Keratinocyte (primary cell): Measurements from ENCODE around the gene ADAM12. TPM values are rescaled to one million over a fixed set of nuclear protein-coding genes. Genes with fewer than 3 reads are reported as not detected.
A peak's percentile ranks its signal among the peaks of the same experiment; 100 is the strongest.

ENCODE experiments used
- DNase-seq: peaks from one replicate; pipeline ENCODE4 v3.0.0-alpha.2; 2011; ENCODE audit warnings: low read depth, missing footprints, low spot score
- FAIRE-seq: peaks from 2 replicates; lab custom pipeline; 2011; peaks lifted over from hg19 to GRCh38; lab: Jason Lieb, UNC
- H2AFZ ChIP-seq: 2 replicates; pipeline ENCODE4 v1.6.0; 2012; ENCODE audit warnings: low read length, control low read depth, inconsistent platforms; ENCODE audit not compliant: control insufficient read depth
- H3K27ac ChIP-seq: 2 replicates; pipeline ENCODE4 v1.5.1; 2011; ENCODE audit warnings: low read length; ENCODE audit not compliant: control insufficient read depth, insufficient read depth
- H3K27me3 ChIP-seq: 3 replicates; pipeline ENCODE4 v1.6.0; 2011; ENCODE audit warnings: low read length; ENCODE audit not compliant: control insufficient read depth, insufficient read depth; ENCODE audit errors: extremely low read depth
- H3K36me3 ChIP-seq, 2 experiments: 2 replicates in 1 of 2; 3 replicates in 1 of 2; pipeline ENCODE4 v1.5.1; 2011; ENCODE audit warnings: low read length in 2 of 2, mild to moderate bottlenecking in 1 of 2; ENCODE audit not compliant: control insufficient read depth in 2 of 2, insufficient read depth in 2 of 2; ENCODE audit errors: extremely low read depth in 1 of 2
- H3K4me1 ChIP-seq: 3 replicates; pipeline ENCODE4 v1.5.1; 2011; ENCODE audit warnings: low read length; ENCODE audit not compliant: control insufficient read depth, insufficient read depth; ENCODE audit errors: extremely low read depth
- H3K4me2 ChIP-seq: 3 replicates; pipeline ENCODE4 v1.6.0; 2011; ENCODE audit warnings: low read depth, low read length; ENCODE audit not compliant: control insufficient read depth, insufficient read depth; ENCODE audit errors: extremely low read depth
- H3K4me3 ChIP-seq, 3 experiments: fragments of 200-600 bp in 1 of 3; sonication (generic) in 1 of 3; 2 replicates in 2 of 3; 3 replicates in 1 of 3; pipeline ENCODE4 v1.5.1; 2011 to 2016; ENCODE audit warnings: low read length in 3 of 3, mild to moderate bottlenecking in 3 of 3, control low read depth in 2 of 3, inconsistent platforms in 1 of 3, low read depth in 1 of 3, mixed read lengths in 1 of 3, mixed run types in 1 of 3, moderate library complexity in 1 of 3; ENCODE audit not compliant: control insufficient read depth in 2 of 3, insufficient read depth in 2 of 3; ENCODE audit errors: extremely low read depth in 1 of 3
- H3K79me2 ChIP-seq: 2 replicates; pipeline ENCODE4 v1.6.0; 2012; ENCODE audit warnings: low read length; ENCODE audit not compliant: control insufficient read depth, insufficient read depth
- H3K9ac ChIP-seq: 3 replicates; pipeline ENCODE4 v1.6.0; 2011; ENCODE audit warnings: low read length; ENCODE audit not compliant: control insufficient read depth, insufficient read depth; ENCODE audit errors: extremely low read depth
- H3K9me1 ChIP-seq: 3 replicates; pipeline ENCODE4 v1.6.0; 2011; ENCODE audit warnings: low read length; ENCODE audit not compliant: control insufficient read depth, insufficient read depth; ENCODE audit errors: extremely low read depth
- H3K9me3 ChIP-seq: 2 replicates; pipeline ENCODE4 v1.5.1; 2012; ENCODE audit warnings: low read depth, low read length; ENCODE audit not compliant: control insufficient read depth
- H4K20me1 ChIP-seq: 3 replicates; pipeline ENCODE4 v1.6.0; 2011; ENCODE audit warnings: low read length; ENCODE audit not compliant: control insufficient read depth, insufficient read depth; ENCODE audit errors: extremely low read depth
- EZH2 ChIP-seq: IDR thresholded peaks from one replicate; pipeline ENCODE4 v1.6.1; 2012; ENCODE audit warnings: inconsistent platforms, mild to moderate bottlenecking, low read length, moderate library complexity
- dilution Hi-C: fragments of 300-500 bp; cut with MboI; formaldehyde crosslinking; loops from one replicate; pipeline ENCODE4 v1.7.0; 2020; ENCODE audit warnings: low sequenced_read_pairs; ENCODE audit not compliant: extremely low pct_ligation_motif_present
- polyA plus RNA-seq, 5 experiments: library from polyadenylated mRNA; depleted of rRNA in 3 of 5; stranded (reverse) in 3 of 5; stranded (forward) in 1 of 5; unstranded in 1 of 5; fragments of >200 nt; gene quantifications; 1 replicate in 1 of 5; 2 replicates in 3 of 5; 3 replicates in 1 of 5; pipeline versions ENCODE4 v1.2.1 to v1.2.3, GENCODE V29; 2011 to 2012; ENCODE audit warnings: missing spikeins in 2 of 5, low read depth in 1 of 5, low replicate concordance in 1 of 5
- TF ChIP-seq, protein P1 (sequence below), 3 experiments: IDR thresholded peaks in 1 of 3; conservative IDR thresholded peaks in 1 of 3; optimal IDR thresholded peaks in 1 of 3; 2 replicates in 2 of 3; 3 replicates in 1 of 3; pipeline versions ENCODE3 to v1.5.1; 2011; ENCODE audit warnings: low read length in 3 of 3, mild to moderate bottlenecking in 3 of 3, moderate library complexity in 2 of 3, control low read depth in 1 of 3, inconsistent platforms in 1 of 3; ENCODE audit not compliant: insufficient read depth in 2 of 3; ENCODE audit errors: extremely low read depth in 1 of 3

Gene ADAM12
- polyA plus RNA-seq, 1 donor (not counting 4 experiments of a cell fraction or from before 2014, with no cell fraction given), result 0.07 TPM

DNA sequence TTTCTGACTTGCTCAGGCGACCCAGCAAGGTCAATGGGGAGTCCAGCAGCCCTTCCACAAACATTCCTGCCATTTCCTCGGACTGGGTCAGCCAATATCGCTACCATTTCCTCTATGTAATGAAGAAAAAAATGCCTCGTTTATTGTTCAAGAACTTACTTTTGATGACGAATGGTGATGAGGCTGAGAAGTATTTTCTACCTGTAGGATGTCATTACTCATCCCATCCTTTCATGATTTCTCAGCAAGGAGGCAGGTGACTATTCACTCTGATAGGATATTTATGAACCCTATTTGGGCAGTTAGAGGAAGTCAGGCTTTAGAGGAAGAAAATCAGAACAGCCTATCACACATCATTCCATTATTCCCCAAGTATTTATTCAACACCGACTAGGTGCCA, 313.3 kb downstream of the ADAM12 start:
- Histone ChIP-seq H3K9ac (peak overlapping the region; percentile 34), H3K9me3 (no peaks in the 10 kb centered on the region), H3K27ac (peak overlapping the region; percentile 64), H3K27me3 (no peaks in the 10 kb centered on the region), H3K36me3 (no peaks in the 10 kb centered on the region), H3K9me1 (no peaks in the 10 kb centered on the region), H3K79me2 (no peaks in the 10 kb centered on the region), H3K4me3 (no peak overlapping the region), H3K4me1 (peaks cover 20% of the 10 kb centered on the region), H4K20me1 (no peaks in the 10 kb centered on the region), H3K4me2 (peak overlapping the region; percentile 52), H2AFZ (no peak overlapping the region)
- FAIRE-seq (peak; percentile 79), DNase-seq (peak; percentile 80)
- dilution Hi-C loops, result no loop called here
- TF ChIP-seq, protein P1, sequence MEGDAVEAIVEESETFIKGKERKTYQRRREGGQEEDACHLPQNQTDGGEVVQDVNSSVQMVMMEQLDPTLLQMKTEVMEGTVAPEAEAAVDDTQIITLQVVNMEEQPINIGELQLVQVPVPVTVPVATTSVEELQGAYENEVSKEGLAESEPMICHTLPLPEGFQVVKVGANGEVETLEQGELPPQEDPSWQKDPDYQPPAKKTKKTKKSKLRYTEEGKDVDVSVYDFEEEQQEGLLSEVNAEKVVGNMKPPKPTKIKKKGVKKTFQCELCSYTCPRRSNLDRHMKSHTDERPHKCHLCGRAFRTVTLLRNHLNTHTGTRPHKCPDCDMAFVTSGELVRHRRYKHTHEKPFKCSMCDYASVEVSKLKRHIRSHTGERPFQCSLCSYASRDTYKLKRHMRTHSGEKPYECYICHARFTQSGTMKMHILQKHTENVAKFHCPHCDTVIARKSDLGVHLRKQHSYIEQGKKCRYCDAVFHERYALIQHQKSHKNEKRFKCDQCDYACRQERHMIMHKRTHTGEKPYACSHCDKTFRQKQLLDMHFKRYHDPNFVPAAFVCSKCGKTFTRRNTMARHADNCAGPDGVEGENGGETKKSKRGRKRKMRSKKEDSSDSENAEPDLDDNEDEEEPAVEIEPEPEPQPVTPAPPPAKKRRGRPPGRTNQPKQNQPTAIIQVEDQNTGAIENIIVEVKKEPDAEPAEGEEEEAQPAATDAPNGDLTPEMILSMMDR (optimal IDR thresholded peaks at IDR 0.05 in 1 of 3, IDR thresholded peaks at IDR 0.05 in 1 of 3, conservative IDR thresholded peaks at IDR 0.05 in 1 of 3; ENCODE audit: extremely low read depth in 1 of 3, insufficient read depth in 2 of 3, low read length in 3 of 3), result no peak
- TF ChIP-seq EZH2, result no peak

DNA sequence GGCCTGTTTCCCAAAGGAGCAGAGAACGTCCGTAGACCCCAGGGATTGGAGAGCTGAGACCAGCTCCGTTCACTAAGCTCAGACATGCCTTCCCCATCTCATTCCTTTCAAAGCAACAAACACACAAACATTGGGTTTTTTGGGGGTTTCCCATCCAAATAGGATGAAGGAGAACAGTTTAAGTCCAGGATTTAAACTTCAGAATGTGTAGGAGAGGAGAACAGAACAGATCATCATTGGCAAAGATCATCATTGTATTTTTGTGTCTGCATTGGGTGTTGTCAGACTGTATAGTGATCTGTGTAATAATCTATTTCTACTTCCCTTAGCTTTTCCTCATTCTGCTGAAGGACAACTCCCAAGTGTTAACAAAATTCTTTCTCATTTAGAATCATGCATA, 314.0 kb downstream of the ADAM12 start:
- dilution Hi-C loops, result no loop called here
- Histone ChIP-seq H3K27ac (peak overlapping the region; percentile 64), H3K79me2 (no peaks in the 10 kb centered on the region), H3K9me3 (no peaks in the 10 kb centered on the region), H2AFZ (no peak overlapping the region), H4K20me1 (no peaks in the 10 kb centered on the region), H3K4me1 (peaks cover 20% of the 10 kb centered on the region), H3K9me1 (no peaks in the 10 kb centered on the region), H3K9ac (no peak overlapping the region), H3K4me3 (no peak overlapping the region), H3K27me3 (no peaks in the 10 kb centered on the region), H3K36me3 (no peaks in the 10 kb centered on the region), H3K4me2 (no peak overlapping the region)
- FAIRE-seq, result no peak
- no peak for DNase-seq
- TF ChIP-seq, protein P1 (optimal IDR thresholded peaks at IDR 0.05 in 1 of 3, IDR thresholded peaks at IDR 0.05 in 1 of 3, conservative IDR thresholded peaks at IDR 0.05 in 1 of 3; ENCODE audit: extremely low read depth in 1 of 3, insufficient read depth in 2 of 3, low read length in 3 of 3), result no peak
- TF ChIP-seq EZH2, result no peak
